Esophagus squamous epithelium (tissue), 5 donors: Measurements from ENCODE around the gene PCSK5. TPM values are rescaled to one million over a fixed set of nuclear protein-coding genes. Genes with fewer than 3 reads are reported as not detected.

Experiments used
- DNase-seq: peaks from one replicate; lab custom pipeline; 2025; lab: John Stamatoyannopoulos, UW
- H3K27ac ChIP-seq, 4 donors: fragments of 200-600 bp; sonication (generic); one replicate each; pipeline ENCODE4 v1.5.1; 2016 to 2019; ENCODE audit warnings: mild to moderate bottlenecking in 1 of 4
- H3K27me3 ChIP-seq, 4 donors: fragments of 200-600 bp; sonication (generic); 1 replicate in 3 of 4; 2 replicates in 1 of 4; pipeline versions ENCODE4 v1.5.1 to v1.6.0; 2017 to 2021; ENCODE audit warnings: antibody characterized with exemption in 1 of 4
- H3K36me3 ChIP-seq, 3 donors: fragments of 200-600 bp; sonication (generic); one replicate each; pipeline ENCODE4 v1.5.1; 2016 to 2019
- H3K4me1 ChIP-seq, 3 donors: fragments of 200-600 bp; sonication (generic); one replicate each; pipeline ENCODE4 v1.5.1; 2017 to 2019
- H3K4me3 ChIP-seq, 4 donors: fragments of 200-600 bp; sonication (generic); 1 replicate in 3 of 4; 2 replicates in 1 of 4; pipeline ENCODE4 v1.5.1; 2016 to 2019; ENCODE audit warnings: mild to moderate bottlenecking in 2 of 4, moderate library complexity in 1 of 4
- H3K9me3 ChIP-seq, 3 donors: fragments of 200-600 bp; sonication (generic); one replicate each; pipeline ENCODE4 v1.5.1; 2016 to 2019
- POLR2A ChIP-seq, 4 donors: fragments of 450-650 bp; IDR thresholded peaks; one replicate each; pipeline ENCODE4 v1.6.1; 2017; ENCODE audit warnings: antibody characterized with exemption in 4 of 4, mild to moderate bottlenecking in 4 of 4, moderate library complexity in 3 of 4
- WGBS, 2 donors: methylation state at CpG; one replicate each; pipeline ENCODE4 v1.1.5; 2018; 5-methylcytosine and 5-hydroxymethylcytosine counted together
- intact Hi-C: fragments of 100-400 bp; cut with DNase I; formaldehyde crosslinking; loops from one replicate; pipeline ENCODE4 v1.15.0; 2022
- total RNA-seq, 4 donors: library from RNA; depleted of rRNA; stranded (reverse); fragments of >200 nt; gene quantifications; one replicate each; pipeline ENCODE4 v1.1.0, GENCODE V29; 2016
- TF ChIP-seq, protein P1 (sequence below), 6 experiments: fragments of 450-650 bp in 4 of 6; fragments of 200-600 bp in 2 of 6; sonication (generic) in 2 of 6; IDR thresholded peaks; one replicate each; pipeline ENCODE4 v1.5.1; 2016 to 2019; ENCODE audit warnings: antibody characterized with exemption in 6 of 6, mild to moderate bottlenecking in 4 of 6, moderate library complexity in 4 of 6
- donor health status: DM: yes; HTN: yes; CAD: no.

PCSK5 gene
- total RNA-seq, 4 donors from 2014 or later = 8.4 to 33.8 (median 24.2) TPM

DNA sequence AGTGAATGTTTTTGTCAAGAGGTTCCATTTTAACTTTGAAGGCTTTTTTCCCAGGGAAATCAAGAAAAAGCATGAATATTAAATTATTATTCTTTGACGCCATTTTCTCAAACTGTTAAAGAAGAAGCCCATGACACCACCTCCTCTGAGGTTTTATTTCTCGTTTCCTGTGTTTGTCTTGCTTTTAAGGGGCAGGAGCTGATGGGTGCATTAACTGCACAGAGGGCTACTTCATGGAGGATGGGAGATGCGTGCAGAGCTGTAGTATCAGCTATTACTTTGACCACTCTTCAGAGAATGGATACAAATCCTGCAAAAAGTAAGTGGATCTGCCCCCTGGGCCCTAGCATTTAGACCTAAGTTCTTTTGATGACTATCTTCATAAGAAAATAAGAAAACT is 298.4 kb downstream of the PCSK5 start:
- no peak for DNase-seq
- no peak overlapping the region for H3K4me3 ChIP-seq
- no peaks in the 10 kb centered on the region for H3K9me3 ChIP-seq
- TF ChIP-seq, protein P1, sequence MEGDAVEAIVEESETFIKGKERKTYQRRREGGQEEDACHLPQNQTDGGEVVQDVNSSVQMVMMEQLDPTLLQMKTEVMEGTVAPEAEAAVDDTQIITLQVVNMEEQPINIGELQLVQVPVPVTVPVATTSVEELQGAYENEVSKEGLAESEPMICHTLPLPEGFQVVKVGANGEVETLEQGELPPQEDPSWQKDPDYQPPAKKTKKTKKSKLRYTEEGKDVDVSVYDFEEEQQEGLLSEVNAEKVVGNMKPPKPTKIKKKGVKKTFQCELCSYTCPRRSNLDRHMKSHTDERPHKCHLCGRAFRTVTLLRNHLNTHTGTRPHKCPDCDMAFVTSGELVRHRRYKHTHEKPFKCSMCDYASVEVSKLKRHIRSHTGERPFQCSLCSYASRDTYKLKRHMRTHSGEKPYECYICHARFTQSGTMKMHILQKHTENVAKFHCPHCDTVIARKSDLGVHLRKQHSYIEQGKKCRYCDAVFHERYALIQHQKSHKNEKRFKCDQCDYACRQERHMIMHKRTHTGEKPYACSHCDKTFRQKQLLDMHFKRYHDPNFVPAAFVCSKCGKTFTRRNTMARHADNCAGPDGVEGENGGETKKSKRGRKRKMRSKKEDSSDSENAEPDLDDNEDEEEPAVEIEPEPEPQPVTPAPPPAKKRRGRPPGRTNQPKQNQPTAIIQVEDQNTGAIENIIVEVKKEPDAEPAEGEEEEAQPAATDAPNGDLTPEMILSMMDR (IDR thresholded peaks at IDR 0.05) = no peak
- TF ChIP-seq POLR2A (IDR thresholded peaks at IDR 0.05) = no peak
- 82 to 97% methylated on average over 3 of the region's 3 CpGs for WGBS, 2 donors
- H3K4me1 ChIP-seq = no peaks in the 10 kb centered on the region
- H3K27ac ChIP-seq = no peak overlapping the region
- intact Hi-C loops = no loop called here
- H3K27me3 ChIP-seq = no peaks in the 10 kb centered on the region
- H3K36me3 ChIP-seq = peaks cover 0 to 82% (median 0%) of the 10 kb centered on the region in 3 donors

DNA sequence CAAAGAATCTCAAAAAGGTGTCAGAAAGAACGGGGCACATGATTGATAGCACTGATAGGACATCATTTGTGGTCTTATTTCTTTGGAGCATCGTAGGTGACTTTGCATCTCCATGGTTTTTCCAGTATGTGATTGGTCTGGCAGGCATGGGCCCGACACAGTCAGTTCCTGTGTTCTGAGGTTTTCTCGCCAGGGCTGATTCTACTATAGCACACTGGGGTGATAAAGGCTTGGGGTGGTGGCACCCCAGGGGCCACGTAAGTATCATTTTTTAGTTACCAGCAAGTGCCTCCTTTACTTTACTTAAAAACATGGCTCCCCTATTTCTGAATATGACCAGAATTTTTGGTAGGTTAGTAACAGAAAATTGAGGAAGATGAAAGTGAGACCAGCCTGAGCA is 301.0 kb downstream of the PCSK5 start:
- no peak overlapping the region for H3K4me3 ChIP-seq
- H3K27ac ChIP-seq = no peak overlapping the region
- H3K9me3 ChIP-seq = no peaks in the 10 kb centered on the region
- H3K36me3 ChIP-seq = peaks cover 0 to 64% (median 0%) of the 10 kb centered on the region in 3 donors
- intact Hi-C loops = no loop called here
- H3K27me3 ChIP-seq = no peaks in the 10 kb centered on the region
- H3K4me1 ChIP-seq = no peaks in the 10 kb centered on the region
- TF ChIP-seq, protein P1 (IDR thresholded peaks at IDR 0.05) = no peak
- no peak for TF ChIP-seq POLR2A (IDR thresholded peaks at IDR 0.05)
- DNase-seq = no peak
- WGBS, 2 donors = 94 to 95% methylated on average over 5 of the region's 5 CpGs

DNA sequence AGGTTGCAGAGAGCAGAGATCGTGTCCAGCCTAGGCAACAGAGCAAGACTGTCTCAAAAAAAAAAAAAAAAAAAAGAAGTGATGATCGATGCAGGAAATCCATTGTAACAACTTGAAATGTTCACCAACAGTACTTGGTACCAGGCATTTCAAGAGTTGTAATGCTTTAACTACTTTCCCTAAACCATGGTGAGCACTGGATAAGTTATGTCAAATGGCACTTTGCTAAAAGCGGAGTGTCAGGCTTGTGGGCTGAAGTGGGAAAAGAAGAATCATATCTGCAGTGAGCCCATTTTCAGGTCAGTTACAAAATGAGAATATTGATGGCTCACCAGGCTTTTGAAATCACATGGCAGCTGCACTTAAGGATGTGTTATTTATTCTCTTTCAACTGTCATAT is 301.5 kb downstream of the PCSK5 start:
- Histone ChIP-seq H3K27me3 (no peaks in the 10 kb centered on the region), H3K36me3 (peaks cover 0 to 59% (median 0%) of the 10 kb centered on the region in 3 donors), H3K4me1 (no peaks in the 10 kb centered on the region), H3K9me3 (no peaks in the 10 kb centered on the region), H3K4me3 (no peak overlapping the region), H3K27ac (no peak overlapping the region)
- TF ChIP-seq POLR2A (IDR thresholded peaks at IDR 0.05) = no peak
- TF ChIP-seq, protein P1 (IDR thresholded peaks at IDR 0.05) = no peak
- DNase-seq = no peak
- 84 to 89% methylated on average over 3 of the region's 3 CpGs for WGBS, 2 donors
- intact Hi-C loops = no loop called here

DNA sequence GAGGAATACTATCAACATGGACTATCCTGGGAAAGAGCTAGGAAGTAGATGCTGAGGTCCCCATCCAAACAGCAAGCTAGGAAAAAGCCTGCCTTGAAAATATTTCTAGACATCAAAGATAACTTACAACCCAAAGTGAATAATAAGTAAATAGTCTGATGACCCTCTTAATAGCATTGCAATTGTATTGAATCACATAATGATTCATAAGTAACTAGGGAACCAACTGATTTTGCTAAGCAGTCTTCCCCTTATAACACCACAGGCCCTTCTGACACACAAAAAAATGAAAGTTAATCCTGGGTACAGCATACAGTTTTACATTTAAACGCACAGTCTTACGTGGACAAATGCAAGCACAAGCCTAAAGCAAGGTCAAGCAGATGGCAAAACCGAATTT is 304.4 kb downstream of the PCSK5 start:
- Histone ChIP-seq H3K4me1 (no peaks in the 10 kb centered on the region), H3K27me3 (no peaks in the 10 kb centered on the region), H3K36me3 (peaks cover 0 to 33% (median 0%) of the 10 kb centered on the region in 3 donors), H3K4me3 (no peak overlapping the region), H3K9me3 (no peaks in the 10 kb centered on the region), H3K27ac (no peak overlapping the region)
- intact Hi-C loops = no loop called here
- WGBS, 2 donors = 81 to 95% methylated on average over 3 of the region's 3 CpGs
- no peak for DNase-seq
- TF ChIP-seq, protein P1 (IDR thresholded peaks at IDR 0.05) = no peak
- no peak for TF ChIP-seq POLR2A (IDR thresholded peaks at IDR 0.05)

DNA sequence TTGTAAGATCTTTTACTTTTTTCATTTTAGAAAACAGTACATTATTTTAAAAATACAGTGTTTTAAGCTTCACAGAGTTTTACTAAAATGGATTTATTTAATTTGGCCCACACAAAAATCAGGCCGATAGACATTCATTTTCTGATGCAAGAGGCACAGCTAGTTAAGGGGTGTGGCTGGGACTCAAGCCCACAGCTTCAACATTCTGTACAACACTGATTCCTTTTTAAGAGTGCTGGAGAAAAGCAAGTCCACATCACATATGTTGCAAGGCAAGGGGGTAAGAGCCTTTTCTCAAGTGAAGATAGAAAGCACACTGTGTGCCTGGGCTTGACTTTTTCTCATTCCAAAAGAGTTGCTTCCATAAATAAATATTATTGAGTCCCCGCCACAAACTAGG is 307.9 kb downstream of the PCSK5 start:
- no peaks in the 10 kb centered on the region for H3K9me3 ChIP-seq
- intact Hi-C loops = no loop called here
- H3K4me1 ChIP-seq = no peaks in the 10 kb centered on the region
- WGBS, 2 donors = 61 to 70% methylated on average over 2 of the region's 2 CpGs
- no peaks in the 10 kb centered on the region for H3K27me3 ChIP-seq
- no peak overlapping the region for H3K27ac ChIP-seq
- H3K4me3 ChIP-seq = no peak overlapping the region
- peaks cover 0 to 9% (median 0%) of the 10 kb centered on the region in 3 donors for H3K36me3 ChIP-seq
- no peak for TF ChIP-seq POLR2A (IDR thresholded peaks at IDR 0.05)
- TF ChIP-seq, protein P1 (IDR thresholded peaks at IDR 0.05) = no peak
- DNase-seq = no peak
